ENCODE data around the gene LGALS16.

DNA sequence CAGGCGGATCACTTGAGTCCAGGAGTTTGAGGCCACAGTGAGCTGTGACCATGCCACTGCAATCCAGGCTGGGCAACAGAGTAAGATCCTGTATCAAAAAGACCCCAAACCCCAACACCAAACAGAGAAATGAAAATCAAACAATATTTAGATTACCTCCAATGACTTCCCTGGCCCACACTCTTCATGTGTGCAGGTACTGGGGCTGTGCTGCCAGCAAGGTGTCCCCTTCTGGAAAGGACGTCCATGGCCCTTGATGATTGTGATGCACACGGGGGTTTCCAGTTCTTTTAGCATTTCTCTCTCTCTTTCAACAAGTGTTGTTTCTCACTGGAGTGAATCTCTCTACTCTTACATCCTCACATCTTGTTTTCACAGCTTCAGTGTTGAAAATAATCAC, 24.9 kb downstream of the LGALS16 start:
- TF ChIP-seq EP300 (IDR thresholded peaks at IDR 0.05) = no peak
- TF ChIP-seq, protein P1, sequence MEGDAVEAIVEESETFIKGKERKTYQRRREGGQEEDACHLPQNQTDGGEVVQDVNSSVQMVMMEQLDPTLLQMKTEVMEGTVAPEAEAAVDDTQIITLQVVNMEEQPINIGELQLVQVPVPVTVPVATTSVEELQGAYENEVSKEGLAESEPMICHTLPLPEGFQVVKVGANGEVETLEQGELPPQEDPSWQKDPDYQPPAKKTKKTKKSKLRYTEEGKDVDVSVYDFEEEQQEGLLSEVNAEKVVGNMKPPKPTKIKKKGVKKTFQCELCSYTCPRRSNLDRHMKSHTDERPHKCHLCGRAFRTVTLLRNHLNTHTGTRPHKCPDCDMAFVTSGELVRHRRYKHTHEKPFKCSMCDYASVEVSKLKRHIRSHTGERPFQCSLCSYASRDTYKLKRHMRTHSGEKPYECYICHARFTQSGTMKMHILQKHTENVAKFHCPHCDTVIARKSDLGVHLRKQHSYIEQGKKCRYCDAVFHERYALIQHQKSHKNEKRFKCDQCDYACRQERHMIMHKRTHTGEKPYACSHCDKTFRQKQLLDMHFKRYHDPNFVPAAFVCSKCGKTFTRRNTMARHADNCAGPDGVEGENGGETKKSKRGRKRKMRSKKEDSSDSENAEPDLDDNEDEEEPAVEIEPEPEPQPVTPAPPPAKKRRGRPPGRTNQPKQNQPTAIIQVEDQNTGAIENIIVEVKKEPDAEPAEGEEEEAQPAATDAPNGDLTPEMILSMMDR (IDR thresholded peaks at IDR 0.05) = no peak
- TF ChIP-seq POLR2A (IDR thresholded peaks at IDR 0.05) = no peak

Measured in ovary (tissue), 3 donors.